ENCODE data around the gene USP10.
A peak's percentile ranks its signal among the peaks of the same experiment; 100 is the strongest.

The USP10 gene

GRCh38 chr16:84754353-84754856, 54.6 kb downstream of the USP10 start:
- peak; percentile 66 for DNase-seq

GRCh38 chr16:84754956-84755672, 55.3 kb downstream of the USP10 start:
- no peak for DNase-seq

GRCh38 chr16:84756830-84757229, 57.0 kb downstream of the USP10 start:
- DNase-seq, result no peak

GRCh38 chr16:84758627-84759026, 58.8 kb downstream of the USP10 start:
- no peak for DNase-seq

GRCh38 chr16:84759061-84759460, 59.3 kb downstream of the USP10 start:
- no peak for DNase-seq

- DNase-seq, result no peak
Measured at GRCh38 chr16:84759906-84760305, 60.1 kb downstream of the USP10 start.

GRCh38 chr16:84761448-84762368, 61.9 kb downstream of the USP10 start:
- no peak for DNase-seq

- no peak for DNase-seq
Measured at GRCh38 chr16:84763164-84763563, 63.4 kb downstream of the USP10 start.

- no peak for DNase-seq
Measured at GRCh38 chr16:84763629-84764028, 63.8 kb downstream of the USP10 start.

GRCh38 chr16:84764970-84765369, 65.2 kb downstream of the USP10 start:
- DNase-seq, result no peak

GRCh38 chr16:84765616-84766580, 66.1 kb downstream of the USP10 start:
- DNase-seq, result no peak

- DNase-seq, result no peak
Measured at GRCh38 chr16:84766978-84767773, 67.4 kb downstream of the USP10 start.

- no peak for DNase-seq
Measured at GRCh38 chr16:84768061-84768807, 68.4 kb downstream of the USP10 start.

- DNase-seq, result no peak
Measured at GRCh38 chr16:84768808-84769197, 69.0 kb downstream of the USP10 start.

GRCh38 chr16:84769416-84769815, 69.6 kb downstream of the USP10 start:
- DNase-seq, result no peak

GRCh38 chr16:84773312-84773711, 73.5 kb downstream of the USP10 start:
- DNase-seq, result no peak

- no peak for DNase-seq
Measured at GRCh38 chr16:84774810-84775209, 75.0 kb downstream of the USP10 start.

GRCh38 chr16:84775262-84775810, 75.5 kb downstream of the USP10 start:
- DNase-seq, result no peak

- DNase-seq, result no peak
Measured at GRCh38 chr16:84777435-84777834, 77.6 kb downstream of the USP10 start.

- no peak for DNase-seq
Measured at GRCh38 chr16:84778720-84779119, 78.9 kb downstream of the USP10 start.

- DNase-seq, result no peak
Measured at GRCh38 chr16:84780063-84780462, 80.3 kb downstream of the USP10 start.

All from stimulated activated CD8-positive, alpha-beta memory T cell treated with anti-CD3 and anti-CD28 coated beads, Interleukin-4, amount 100 ng/mL, for 48 hours (primary cell).